Activated naive CD8-positive, alpha-beta T cell treated with anti-CD3 and anti-CD28 coated beads, Interleukin-2, amount 10 ng/mL, durations not matched to agents 7 days and 5 days (primary cell): ENCODE results near the gene KRT82. TPM values are rescaled to one million over a fixed set of nuclear protein-coding genes. Genes with fewer than 3 reads are reported as not detected.

ENCODE experiments used
- ATAC-seq: fragments of 150-1000 bp; cut with Tn5 transposase; one replicate; pipeline ENCODE4 v1.10.0; 2021; ENCODE audit warnings: low read depth, moderate library complexity
- POLR2A ChIA-PET: fragments of 350-600 bp; sonication (Branson Sonifier 250); formaldehyde crosslinking; loops from one replicate; lab custom pipeline; 2021; ENCODE audit warnings: antibody characterized with exemption; lab: Charles Lee
- DNase-seq: peaks from one replicate; pipeline ENCODE4 v3.0.0; 2021
- H3K27ac Mint-ChIP-seq: one replicate; pipeline ENCODE4 v1.8.0; 2022; ENCODE audit warnings: mild to moderate bottlenecking, mixed read lengths
- H3K27me3 Mint-ChIP-seq: one replicate; pipeline ENCODE4 v1.8.0; 2022; ENCODE audit warnings: mild to moderate bottlenecking, moderate library complexity, mixed read lengths
- H3K36me3 Mint-ChIP-seq: one replicate; pipeline ENCODE4 v1.8.0; 2021; ENCODE audit warnings: mild to moderate bottlenecking, mixed read lengths
- H3K4me1 Mint-ChIP-seq: one replicate; pipeline ENCODE4 v1.8.0; 2021; ENCODE audit warnings: mixed read lengths
- H3K4me3 Mint-ChIP-seq: one replicate; pipeline ENCODE4 v1.8.0; 2022; ENCODE audit warnings: mild to moderate bottlenecking, moderate library complexity, mixed read lengths
- H3K9me3 Mint-ChIP-seq: one replicate; pipeline ENCODE4 v1.8.0; 2021; ENCODE audit warnings: mixed read lengths
- total RNA-seq, 2 experiments: library from RNA; stranded (reverse); gene quantifications; one replicate each; pipeline ENCODE4 v1.2.3, GENCODE V29; 2021

Gene KRT82
- total RNA-seq, 2 experiments from 2014 or later: not detected

- no peak for DNase-seq
These were observed 26.5 kb upstream of the KRT82 start for GRCh38 chr12:52432559-52433207.

GRCh38 chr12:52428121-52428520, 22.0 kb upstream of the KRT82 start:
- Mint-ChIP-seq H3K27ac (no peak overlapping the region), H3K9me3 (no peaks in the 10 kb centered on the region), H3K27me3 (peaks cover 20% of the 10 kb centered on the region), H3K4me3 (no peak overlapping the region), H3K4me1 (no peaks in the 10 kb centered on the region), H3K36me3 (no peaks in the 10 kb centered on the region)
- no peak for ATAC-seq
- POLR2A ChIA-PET: no interaction called here
- DNase-seq: no peak

More at GRCh38 chr12:52432559-52433207, 26.5 kb upstream of the KRT82 start:
- Mint-ChIP-seq H3K36me3 (no peaks in the 10 kb centered on the region), H3K4me3 (no peak overlapping the region), H3K4me1 (no peaks in the 10 kb centered on the region), H3K9me3 (no peaks in the 10 kb centered on the region), H3K27me3 (peaks cover 18% of the 10 kb centered on the region), H3K27ac (no peak overlapping the region)
- POLR2A ChIA-PET: no interaction called here
- no peak for ATAC-seq

- no peak for ATAC-seq
- H3K36me3 Mint-ChIP-seq: no peaks in the 10 kb centered on the region
- no peaks in the 10 kb centered on the region for H3K9me3 Mint-ChIP-seq
- POLR2A ChIA-PET: no interaction called here
- H3K4me1 Mint-ChIP-seq: no peaks in the 10 kb centered on the region
- H3K4me3 Mint-ChIP-seq: no peak overlapping the region
- no peak overlapping the region for H3K27ac Mint-ChIP-seq
- DNase-seq: no peak
- H3K27me3 Mint-ChIP-seq: peaks cover 19% of the 10 kb centered on the region
These were observed 20.9 kb upstream of the KRT82 start for GRCh38 chr12:52427083-52427482.

GRCh38 chr12:52426034-52426433, 19.9 kb upstream of the KRT82 start:
- H3K27ac Mint-ChIP-seq: no peak overlapping the region
- POLR2A ChIA-PET: no interaction called here
- ATAC-seq (no peak), DNase-seq (no peak)
- no peaks in the 10 kb centered on the region for H3K4me1 Mint-ChIP-seq
- no peaks in the 10 kb centered on the region for H3K9me3 Mint-ChIP-seq
- peaks cover 22% of the 10 kb centered on the region for H3K27me3 Mint-ChIP-seq
- no peaks in the 10 kb centered on the region for H3K36me3 Mint-ChIP-seq
- no peak overlapping the region for H3K4me3 Mint-ChIP-seq

GRCh38 chr12:52425466-52425865, 19.3 kb upstream of the KRT82 start:
- no peak overlapping the region for H3K27ac Mint-ChIP-seq
- ATAC-seq (no peak), DNase-seq (no peak)
- no peaks in the 10 kb centered on the region for H3K4me1 Mint-ChIP-seq
- no peak overlapping the region for H3K4me3 Mint-ChIP-seq
- POLR2A ChIA-PET: no interaction called here
- no peaks in the 10 kb centered on the region for H3K36me3 Mint-ChIP-seq
- peaks cover 20% of the 10 kb centered on the region for H3K27me3 Mint-ChIP-seq
- no peaks in the 10 kb centered on the region for H3K9me3 Mint-ChIP-seq

GRCh38 chr12:52423661-52424500, 17.7 kb upstream of the KRT82 start:
- POLR2A ChIA-PET: interaction anchor here (0.6 kb wide), 1 partner anchor 10 kb away, joined by 5 read pairs; no protein-coding TSS in a partner anchor
- ATAC-seq (no peak), DNase-seq (no peak)
- H3K4me1 Mint-ChIP-seq: no peaks in the 10 kb centered on the region
- H3K27me3 Mint-ChIP-seq: peaks cover 17% of the 10 kb centered on the region
- H3K27ac Mint-ChIP-seq: no peak overlapping the region
- H3K4me3 Mint-ChIP-seq: no peak overlapping the region
- no peaks in the 10 kb centered on the region for H3K36me3 Mint-ChIP-seq
- H3K9me3 Mint-ChIP-seq: no peaks in the 10 kb centered on the region

- H3K27ac Mint-ChIP-seq: no peak overlapping the region
- DNase-seq (no peak), ATAC-seq (no peak)
- H3K27me3 Mint-ChIP-seq: peaks cover 10% of the 10 kb centered on the region
- no peaks in the 10 kb centered on the region for H3K36me3 Mint-ChIP-seq
- no peaks in the 10 kb centered on the region for H3K4me1 Mint-ChIP-seq
- POLR2A ChIA-PET: no interaction called here
- H3K4me3 Mint-ChIP-seq: no peak overlapping the region
- no peaks in the 10 kb centered on the region for H3K9me3 Mint-ChIP-seq
These were observed 16.9 kb upstream of the KRT82 start for GRCh38 chr12:52423035-52423434.

GRCh38 chr12:52419656-52420055, 13.5 kb upstream of the KRT82 start:
- no peaks in the 10 kb centered on the region for H3K9me3 Mint-ChIP-seq
- ATAC-seq (no peak), DNase-seq (no peak)
- POLR2A ChIA-PET: no interaction called here
- H3K4me1 Mint-ChIP-seq: no peaks in the 10 kb centered on the region
- H3K36me3 Mint-ChIP-seq: no peaks in the 10 kb centered on the region
- no peak overlapping the region for H3K4me3 Mint-ChIP-seq
- H3K27me3 Mint-ChIP-seq: peaks cover 5% of the 10 kb centered on the region
- no peak overlapping the region for H3K27ac Mint-ChIP-seq

- no peaks in the 10 kb centered on the region for H3K9me3 Mint-ChIP-seq
- no peak overlapping the region for H3K27ac Mint-ChIP-seq
These were observed 12.5 kb upstream of the KRT82 start for GRCh38 chr12:52418576-52419110.

GRCh38 chr12:52417740-52418139, 11.6 kb upstream of the KRT82 start:
- POLR2A ChIA-PET: no interaction called here
- H3K27me3 Mint-ChIP-seq: peaks cover 11% of the 10 kb centered on the region
- no peaks in the 10 kb centered on the region for H3K4me1 Mint-ChIP-seq
- no peak overlapping the region for H3K27ac Mint-ChIP-seq
- no peak for ATAC-seq
- H3K9me3 Mint-ChIP-seq: no peaks in the 10 kb centered on the region
- DNase-seq: no peak
- H3K4me3 Mint-ChIP-seq: no peak overlapping the region
- no peaks in the 10 kb centered on the region for H3K36me3 Mint-ChIP-seq

More at GRCh38 chr12:52418576-52419110, 12.5 kb upstream of the KRT82 start:
- Mint-ChIP-seq H3K4me1 (no peaks in the 10 kb centered on the region), H3K27me3 (peaks cover 8% of the 10 kb centered on the region), H3K4me3 (no peak overlapping the region), H3K36me3 (no peaks in the 10 kb centered on the region)
- ATAC-seq (no peak), DNase-seq (no peak)
- POLR2A ChIA-PET: no interaction called here

GRCh38 chr12:52416795-52417194, 10.7 kb upstream of the KRT82 start:
- H3K4me3 Mint-ChIP-seq: no peak overlapping the region
- no peaks in the 10 kb centered on the region for H3K4me1 Mint-ChIP-seq
- H3K36me3 Mint-ChIP-seq: no peaks in the 10 kb centered on the region
- ATAC-seq: no peak
- H3K27ac Mint-ChIP-seq: no peak overlapping the region
- H3K27me3 Mint-ChIP-seq: peaks cover 9% of the 10 kb centered on the region
- POLR2A ChIA-PET: no interaction called here
- H3K9me3 Mint-ChIP-seq: no peaks in the 10 kb centered on the region
- no peak for DNase-seq

GRCh38 chr12:52415870-52416750, 10.0 kb upstream of the KRT82 start:
- H3K9me3 Mint-ChIP-seq: no peaks in the 10 kb centered on the region
- DNase-seq (no peak), ATAC-seq (no peak)
- no peak overlapping the region for H3K4me3 Mint-ChIP-seq
- no peaks in the 10 kb centered on the region for H3K4me1 Mint-ChIP-seq
- H3K27me3 Mint-ChIP-seq: peaks cover 10% of the 10 kb centered on the region
- POLR2A ChIA-PET: no interaction called here
- no peaks in the 10 kb centered on the region for H3K36me3 Mint-ChIP-seq
- H3K27ac Mint-ChIP-seq: no peak overlapping the region

GRCh38 chr12:52414936-52415335, 8.8 kb upstream of the KRT82 start:
- Mint-ChIP-seq H3K4me3 (no peak overlapping the region), H3K27ac (no peak overlapping the region), H3K27me3 (peaks cover 10% of the 10 kb centered on the region), H3K4me1 (no peaks in the 10 kb centered on the region), H3K9me3 (no peaks in the 10 kb centered on the region), H3K36me3 (no peaks in the 10 kb centered on the region)
- DNase-seq (no peak), ATAC-seq (no peak)
- POLR2A ChIA-PET: no interaction called here
